ENCODE results near the gene OR5K2. TPM values are rescaled to one million over a fixed set of nuclear protein-coding genes. Genes with fewer than 3 reads are reported as not detected.

Gene OR5K2
- total and polyA plus RNA-seq, 5 donors from 2014 or later, result not detected

GRCh38 chr3:98512576-98512975 lies 15.1 kb downstream of the OR5K2 start:
- H3K36me3 Mint-ChIP-seq, result peaks cover 46% of the 10 kb centered on the region
- peaks cover 33% of the 10 kb centered on the region for H3K36me3 ChIP-seq (ENCODE audit: control insufficient read depth, insufficient read depth, low read length)
- no peaks in the 10 kb centered on the region for H3K27me3 ChIP-seq (ENCODE audit: control insufficient read depth, insufficient read depth, low read length)
- no peak for DNase-seq
- no peak overlapping the region for H3K4me3 ChIP-seq (ENCODE audit: low read depth, low read length)
- no peak overlapping the region for H3K27ac ChIP-seq (ENCODE audit: insufficient read depth, low read length, poor library complexity, severe bottlenecking)
- no peaks in the 10 kb centered on the region for H3K9me3 Mint-ChIP-seq
- no peaks in the 10 kb centered on the region for H3K9me3 ChIP-seq (ENCODE audit: control insufficient read depth in 2 of 2, low read length in 2 of 2)
- ATAC-seq (ENCODE audit: low read depth in 2 of 2), result no peak
- no peak overlapping the region for H3K27ac Mint-ChIP-seq
- H3K4me1 Mint-ChIP-seq, result peaks cover 35 to 59% (median 53%) of the 10 kb centered on the region in 4 donors
- no peaks in the 10 kb centered on the region for H3K27me3 Mint-ChIP-seq
- peaks cover 28% of the 10 kb centered on the region for H3K4me1 ChIP-seq (ENCODE audit: control insufficient read depth, insufficient read depth, low read length, poor library complexity, severe bottlenecking)
- H3K4me3 Mint-ChIP-seq, result no peak overlapping the region

- ATAC-seq (ENCODE audit: low read depth in 2 of 2), result no peak
- no peak overlapping the region for H3K27ac Mint-ChIP-seq
Observed at GRCh38 chr3:98513091-98513511, 15.6 kb downstream of the OR5K2 start.

GRCh38 chr3:98513736-98514135 lies 16.3 kb downstream of the OR5K2 start:
- Histone ChIP-seq H3K27me3 (ENCODE audit: control insufficient read depth, insufficient read depth, low read length) (no peaks in the 10 kb centered on the region), H3K4me3 (ENCODE audit: low read depth, low read length) (no peak overlapping the region), H3K27ac (ENCODE audit: insufficient read depth, low read length, poor library complexity, severe bottlenecking) (no peak overlapping the region), H3K36me3 (ENCODE audit: control insufficient read depth, insufficient read depth, low read length) (peaks cover 45% of the 10 kb centered on the region), H3K4me1 (ENCODE audit: control insufficient read depth, insufficient read depth, low read length, poor library complexity, severe bottlenecking) (peaks cover 36% of the 10 kb centered on the region), H3K9me3 (ENCODE audit: control insufficient read depth in 2 of 2, low read length in 2 of 2) (no peaks in the 10 kb centered on the region)
- peaks cover 47% of the 10 kb centered on the region for H3K36me3 Mint-ChIP-seq
- H3K4me3 Mint-ChIP-seq, result peak overlapping the region in 1 of 4 donors; percentile 52
- DNase-seq (no peak), ATAC-seq (ENCODE audit: low read depth in 2 of 2) (no peak)
- no peak overlapping the region for H3K27ac Mint-ChIP-seq
- H3K4me1 Mint-ChIP-seq, result peaks cover 34 to 64% (median 56%) of the 10 kb centered on the region in 4 donors
- no peaks in the 10 kb centered on the region for H3K9me3 Mint-ChIP-seq
- no peaks in the 10 kb centered on the region for H3K27me3 Mint-ChIP-seq

More at GRCh38 chr3:98513091-98513511, 15.6 kb downstream of the OR5K2 start:
- Mint-ChIP-seq H3K4me1 (peaks cover 35 to 64% (median 56%) of the 10 kb centered on the region in 4 donors), H3K36me3 (peaks cover 48% of the 10 kb centered on the region), H3K27me3 (no peaks in the 10 kb centered on the region), H3K9me3 (no peaks in the 10 kb centered on the region), H3K4me3 (no peak overlapping the region)
- peaks cover 39% of the 10 kb centered on the region for H3K36me3 ChIP-seq (ENCODE audit: control insufficient read depth, insufficient read depth, low read length)
- H3K4me3 ChIP-seq (ENCODE audit: low read depth, low read length), result no peak overlapping the region
- H3K4me1 ChIP-seq (ENCODE audit: control insufficient read depth, insufficient read depth, low read length, poor library complexity, severe bottlenecking), result peaks cover 32% of the 10 kb centered on the region
- DNase-seq, result no peak
- no peaks in the 10 kb centered on the region for H3K9me3 ChIP-seq (ENCODE audit: control insufficient read depth in 2 of 2, low read length in 2 of 2)
- H3K27me3 ChIP-seq (ENCODE audit: control insufficient read depth, insufficient read depth, low read length), result no peaks in the 10 kb centered on the region
- no peak overlapping the region for H3K27ac ChIP-seq (ENCODE audit: insufficient read depth, low read length, poor library complexity, severe bottlenecking)

- Histone ChIP-seq H3K27ac (ENCODE audit: insufficient read depth, low read length, poor library complexity, severe bottlenecking) (peak overlapping the region; percentile 36), H3K9me3 (ENCODE audit: control insufficient read depth in 2 of 2, low read length in 2 of 2) (no peaks in the 10 kb centered on the region), H3K4me1 (ENCODE audit: control insufficient read depth, insufficient read depth, low read length, poor library complexity, severe bottlenecking) (peaks cover 43% of the 10 kb centered on the region), H3K27me3 (ENCODE audit: control insufficient read depth, insufficient read depth, low read length) (no peaks in the 10 kb centered on the region), H3K4me3 (ENCODE audit: low read depth, low read length) (no peak overlapping the region), H3K36me3 (ENCODE audit: control insufficient read depth, insufficient read depth, low read length) (peaks cover 54% of the 10 kb centered on the region)
- no peak for ATAC-seq (ENCODE audit: low read depth in 2 of 2)
- Mint-ChIP-seq H3K36me3 (peaks cover 56% of the 10 kb centered on the region), H3K4me3 (peak overlapping the region in 1 of 4 donors; percentile 27), H3K27ac (peak overlapping the region in 1 of 3 donors; percentile 10), H3K4me1 (peaks cover 39 to 72% (median 59%) of the 10 kb centered on the region in 4 donors), H3K9me3 (no peaks in the 10 kb centered on the region), H3K27me3 (no peaks in the 10 kb centered on the region)
- no peak for DNase-seq
Observed at GRCh38 chr3:98514948-98515347, 17.5 kb downstream of the OR5K2 start.

GRCh38 chr3:98518816-98519215 lies 21.3 kb downstream of the OR5K2 start:
- Histone ChIP-seq H3K4me3 (ENCODE audit: low read depth, low read length) (peak overlapping the region; percentile 98), H3K27ac (ENCODE audit: insufficient read depth, low read length, poor library complexity, severe bottlenecking) (peak overlapping the region; percentile 50), H3K4me1 (ENCODE audit: control insufficient read depth, insufficient read depth, low read length, poor library complexity, severe bottlenecking) (peaks cover 59% of the 10 kb centered on the region), H3K36me3 (ENCODE audit: control insufficient read depth, insufficient read depth, low read length) (peaks cover 63% of the 10 kb centered on the region), H3K27me3 (ENCODE audit: control insufficient read depth, insufficient read depth, low read length) (no peaks in the 10 kb centered on the region), H3K9me3 (ENCODE audit: control insufficient read depth in 2 of 2, low read length in 2 of 2) (no peaks in the 10 kb centered on the region)
- Mint-ChIP-seq H3K27ac (peak overlapping the region; percentile 10 to 89 (median 66)), H3K27me3 (no peaks in the 10 kb centered on the region), H3K4me1 (peaks cover 52 to 80% (median 68%) of the 10 kb centered on the region in 4 donors), H3K4me3 (peak overlapping the region; percentile 95 to 97 (median 96)), H3K36me3 (peaks cover 52% of the 10 kb centered on the region), H3K9me3 (no peaks in the 10 kb centered on the region)
- DNase-seq, result no peak
- ATAC-seq (ENCODE audit: low read depth in 2 of 2), result no peak

GRCh38 chr3:98519351-98519750 lies 21.9 kb downstream of the OR5K2 start:
- no peak for ATAC-seq (ENCODE audit: low read depth in 2 of 2)
- peaks cover 50 to 77% (median 68%) of the 10 kb centered on the region in 4 donors for H3K4me1 Mint-ChIP-seq
- H3K4me3 ChIP-seq (ENCODE audit: low read depth, low read length), result peak overlapping the region; percentile 98
- peaks cover 50% of the 10 kb centered on the region for H3K36me3 Mint-ChIP-seq
- H3K4me1 ChIP-seq (ENCODE audit: control insufficient read depth, insufficient read depth, low read length, poor library complexity, severe bottlenecking), result peaks cover 59% of the 10 kb centered on the region
- H3K9me3 ChIP-seq (ENCODE audit: control insufficient read depth in 2 of 2, low read length in 2 of 2), result no peaks in the 10 kb centered on the region
- H3K27ac ChIP-seq (ENCODE audit: insufficient read depth, low read length, poor library complexity, severe bottlenecking), result peak overlapping the region; percentile 50
- no peaks in the 10 kb centered on the region for H3K9me3 Mint-ChIP-seq
- peak overlapping the region; percentile 48 to 89 (median 66) for H3K27ac Mint-ChIP-seq
- no peak for DNase-seq
- H3K27me3 ChIP-seq (ENCODE audit: control insufficient read depth, insufficient read depth, low read length), result no peaks in the 10 kb centered on the region
- H3K4me3 Mint-ChIP-seq, result peak overlapping the region; percentile 95 to 97 (median 96)
- peaks cover 61% of the 10 kb centered on the region for H3K36me3 ChIP-seq (ENCODE audit: control insufficient read depth, insufficient read depth, low read length)
- no peaks in the 10 kb centered on the region for H3K27me3 Mint-ChIP-seq

GRCh38 chr3:98521897-98522543 lies 24.5 kb downstream of the OR5K2 start:
- Histone ChIP-seq H3K4me1 (ENCODE audit: control insufficient read depth, insufficient read depth, low read length, poor library complexity, severe bottlenecking) (peaks cover 46% of the 10 kb centered on the region), H3K36me3 (ENCODE audit: control insufficient read depth, insufficient read depth, low read length) (peaks cover 36% of the 10 kb centered on the region), H3K9me3 (ENCODE audit: control insufficient read depth in 2 of 2, low read length in 2 of 2) (no peaks in the 10 kb centered on the region), H3K27me3 (ENCODE audit: control insufficient read depth, insufficient read depth, low read length) (no peaks in the 10 kb centered on the region), H3K27ac (ENCODE audit: insufficient read depth, low read length, poor library complexity, severe bottlenecking) (peak overlapping the region; percentile 96), H3K4me3 (ENCODE audit: low read depth, low read length) (peak overlapping the region; percentile 98)
- Mint-ChIP-seq H3K9me3 (no peaks in the 10 kb centered on the region), H3K4me1 (peaks cover 40 to 65% (median 53%) of the 10 kb centered on the region in 4 donors), H3K4me3 (peak overlapping the region; percentile 95 to 97 (median 96)), H3K27me3 (no peaks in the 10 kb centered on the region), H3K27ac (peak overlapping the region; percentile 89 to 100 (median 95)), H3K36me3 (peaks cover 39% of the 10 kb centered on the region)
- peak; percentile 45 to 69 (median 46) for DNase-seq
- ATAC-seq (ENCODE audit: low read depth in 2 of 2), result peak; percentile 20 to 25
